RWPE1 (cell line): ENCODE results near the gene TXK.

Experiments
- CTCF ChIA-PET: fragments of 350-600 bp; sonication (Branson Sonifier 250); formaldehyde crosslinking; extraction: SDS; loops from one replicate; lab custom pipeline; 2021; lab: Yijun Ruan, JAX
- POLR2A ChIA-PET: fragments of 400-600 bp; formaldehyde crosslinking; extraction: SDS; loops from one replicate; lab custom pipeline; 2020; ENCODE audit warnings: antibody characterized with exemption; ENCODE audit not compliant: low non-redundant PET; lab: Yijun Ruan, JAX
- DNase-seq: peaks from one replicate; pipeline ENCODE4 v3.0.0; 2012; ENCODE audit warnings: low spot score
- H3K27ac ChIP-seq: fragments of 450-650 bp; 2 replicates; pipeline ENCODE4 v1.5.1; 2017
- CTCF ChIP-seq: fragments of 450-650 bp; conservative IDR thresholded peaks from 2 replicates; pipeline ENCODE4 v1.5.1; 2017; ENCODE audit warnings: low read depth, mild to moderate bottlenecking

The TXK gene

DNA sequence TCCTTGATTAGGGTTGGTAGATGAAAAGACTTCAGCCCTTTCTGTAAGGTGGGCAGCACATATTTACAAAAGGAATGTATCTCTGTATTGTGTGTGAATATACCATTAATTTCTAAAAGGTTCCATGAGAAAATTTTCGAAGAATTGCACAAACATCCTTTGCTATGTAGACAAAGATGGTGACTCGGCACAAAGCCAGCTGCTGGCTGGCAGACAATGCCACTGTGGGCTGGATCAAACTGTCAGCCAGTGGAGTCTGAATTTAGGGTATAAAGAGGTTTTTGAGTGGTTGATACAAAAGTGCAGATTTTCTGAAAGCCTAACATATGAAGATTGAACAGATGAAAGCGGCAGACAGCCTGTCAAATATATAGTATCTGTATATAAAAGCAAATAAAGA is 5.6 kb upstream of the TXK start:
- DNase-seq, result no peak
- no peak overlapping the region for H3K27ac ChIP-seq
- TF ChIP-seq CTCF, result no peak
- ChIA-PET POLR2A (no interaction called here), CTCF (interaction anchor here (0.5 kb wide), 1 partner anchor 438 kb away, joined by 3 read pairs; no protein-coding TSS in a partner anchor)

DNA sequence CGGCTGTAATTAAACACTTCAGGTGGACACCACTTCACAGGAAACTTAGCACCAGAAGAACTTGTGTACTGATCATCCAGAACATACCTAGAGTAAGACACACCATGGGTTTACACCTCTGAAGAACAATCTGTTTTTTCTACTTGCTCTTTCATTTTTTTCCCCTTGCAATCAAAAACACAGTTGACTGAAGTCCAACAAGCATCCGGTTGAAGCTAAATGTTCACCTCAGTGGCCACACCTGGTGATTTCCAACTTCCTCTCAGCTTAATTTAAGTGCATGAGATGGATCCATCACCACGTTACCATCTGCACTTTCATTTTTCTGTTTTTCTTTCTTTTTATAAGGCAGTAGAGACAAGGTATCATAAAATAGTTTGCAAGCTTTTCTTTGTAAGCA is 4.9 kb upstream of the TXK start:
- ChIA-PET CTCF (interaction anchor here (0.5 kb wide), 1 partner anchor 438 kb away, joined by 3 read pairs; no protein-coding TSS in a partner anchor), POLR2A (no interaction called here)
- no peak overlapping the region for H3K27ac ChIP-seq
- DNase-seq, result no peak
- TF ChIP-seq CTCF, result no peak

DNA sequence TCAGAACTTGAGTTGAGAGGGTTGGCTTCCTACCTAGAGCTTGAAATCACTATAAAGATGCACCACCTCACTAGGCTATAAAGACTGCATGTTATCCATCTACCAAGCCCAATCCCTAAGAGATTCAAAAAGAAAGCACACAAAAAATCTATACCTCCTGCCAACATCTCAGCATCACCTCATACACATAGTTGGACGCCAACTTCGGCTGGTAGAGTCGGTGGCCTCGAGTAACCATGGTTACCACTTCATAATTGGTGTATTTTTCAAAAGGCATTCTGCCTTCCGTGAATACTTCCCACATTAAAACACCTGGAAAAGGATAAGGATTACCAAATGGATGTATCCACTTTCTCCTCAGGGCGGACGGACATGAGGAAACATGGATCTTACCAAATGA is 4.5 kb upstream of the TXK start:
- TF ChIP-seq CTCF, result no peak
- CTCF ChIA-PET, result interaction anchor here (0.6 kb wide), 1 partner anchor 205 kb away, joined by 3 read pairs; no protein-coding TSS in a partner anchor
- no peak for DNase-seq
- POLR2A ChIA-PET, result no interaction called here
- H3K27ac ChIP-seq, result no peak overlapping the region

- CTCF ChIA-PET, result interaction anchor here (0.6 kb wide), 1 partner anchor 204 kb away, joined by 3 read pairs; no protein-coding TSS in a partner anchor
- TF ChIP-seq CTCF, result no peak
- H3K27ac ChIP-seq, result no peak overlapping the region
- DNase-seq, result no peak
- POLR2A ChIA-PET, result no interaction called here
Measured at GRCh38 chr4:48137846-48138245, 3.8 kb upstream of the TXK start.

- ChIA-PET CTCF (interaction anchor here (0.6 kb wide), 2 partner anchors 184 to 428 kb away, joined by 3 to 7 read pairs; no protein-coding TSS in a partner anchor), POLR2A (no interaction called here)
- TF ChIP-seq CTCF, result no peak
- no peak for DNase-seq
- no peak overlapping the region for H3K27ac ChIP-seq
Measured at GRCh38 chr4:48133669-48134068, 381 bp downstream of the TXK start.

GRCh38 chr4:48131736-48132135 is 2.3 kb downstream of the TXK start:
- TF ChIP-seq CTCF, result no peak
- ChIA-PET CTCF (no interaction called here), POLR2A (no interaction called here)
- no peak overlapping the region for H3K27ac ChIP-seq
- DNase-seq, result no peak

- TF ChIP-seq CTCF, result no peak
- ChIA-PET POLR2A (no interaction called here), CTCF (interaction anchor here (0.6 kb wide), 1 partner anchor 12 kb away, joined by 3 read pairs; no protein-coding TSS in a partner anchor)
- no peak for DNase-seq
- no peak overlapping the region for H3K27ac ChIP-seq
Measured at GRCh38 chr4:48130100-48130499, 4.0 kb downstream of the TXK start.
